ENCODE measurements around the gene COPS6. TPM values are rescaled to one million over a fixed set of nuclear protein-coding genes. Genes with fewer than 3 reads are reported as not detected.

COPS6 gene
- total RNA-seq, 2 donors from 2014 or later, result 46.7 to 64.2 TPM

GRCh38 chr7:100051611-100052010 lies 37.2 kb upstream of the COPS6 start:
- peaks cover 3% of the 10 kb centered on the region for H3K36me3 ChIP-seq
- TF ChIP-seq CTCF (IDR thresholded peaks at IDR 0.05), result no peak
- H3K4me1 ChIP-seq, result peaks cover 0 to 9% of the 10 kb centered on the region in 2 donors
- H3K9me3 ChIP-seq, result no peaks in the 10 kb centered on the region
- no peak for DNase-seq (ENCODE audit: low spot score)
- H3K4me3 ChIP-seq, result no peak overlapping the region
- no peaks in the 10 kb centered on the region for H3K27me3 ChIP-seq
- no peak overlapping the region for H3K27ac ChIP-seq

GRCh38 chr7:100053215-100053614 lies 35.6 kb upstream of the COPS6 start:
- Histone ChIP-seq H3K4me1 (peaks cover 0 to 9% of the 10 kb centered on the region in 2 donors), H3K27me3 (no peaks in the 10 kb centered on the region), H3K36me3 (peaks cover 19% of the 10 kb centered on the region), H3K27ac (no peak overlapping the region), H3K4me3 (no peak overlapping the region), H3K9me3 (no peaks in the 10 kb centered on the region)
- no peak for TF ChIP-seq CTCF (IDR thresholded peaks at IDR 0.05)
- no peak for DNase-seq (ENCODE audit: low spot score)

- no peak for TF ChIP-seq CTCF (IDR thresholded peaks at IDR 0.05)
- no peaks in the 10 kb centered on the region for H3K4me1 ChIP-seq
- no peaks in the 10 kb centered on the region for H3K9me3 ChIP-seq
- H3K4me3 ChIP-seq, result no peak overlapping the region
- H3K27ac ChIP-seq, result no peak overlapping the region
- H3K36me3 ChIP-seq, result peaks cover 52% of the 10 kb centered on the region
- H3K27me3 ChIP-seq, result no peaks in the 10 kb centered on the region
- DNase-seq (ENCODE audit: low spot score), result no peak
Observed at GRCh38 chr7:100057006-100057405, 31.8 kb upstream of the COPS6 start.

- no peaks in the 10 kb centered on the region for H3K4me1 ChIP-seq
- no peaks in the 10 kb centered on the region for H3K9me3 ChIP-seq
- H3K27me3 ChIP-seq, result no peaks in the 10 kb centered on the region
- H3K36me3 ChIP-seq, result peaks cover 72% of the 10 kb centered on the region
- no peak overlapping the region for H3K4me3 ChIP-seq
- DNase-seq (ENCODE audit: low spot score), result no peak
- no peak overlapping the region for H3K27ac ChIP-seq
- no peak for TF ChIP-seq CTCF (IDR thresholded peaks at IDR 0.05)
Observed at GRCh38 chr7:100059251-100059739, 29.5 kb upstream of the COPS6 start.

GRCh38 chr7:100061518-100062193 lies 27.1 kb upstream of the COPS6 start:
- Histone ChIP-seq H3K9me3 (no peaks in the 10 kb centered on the region), H3K27me3 (no peaks in the 10 kb centered on the region), H3K4me3 (no peak overlapping the region), H3K27ac (no peak overlapping the region), H3K4me1 (peaks cover 0 to 11% of the 10 kb centered on the region in 2 donors), H3K36me3 (peaks cover 69% of the 10 kb centered on the region)
- DNase-seq (ENCODE audit: low spot score), result no peak
- no peak for TF ChIP-seq CTCF (IDR thresholded peaks at IDR 0.05)

GRCh38 chr7:100063376-100063775 lies 25.4 kb upstream of the COPS6 start:
- H3K4me1 ChIP-seq, result peaks cover 0 to 11% of the 10 kb centered on the region in 2 donors
- no peak for TF ChIP-seq CTCF (IDR thresholded peaks at IDR 0.05)

More at GRCh38 chr7:100063376-100063775, 25.4 kb upstream of the COPS6 start:
- no peaks in the 10 kb centered on the region for H3K27me3 ChIP-seq
- no peak for DNase-seq (ENCODE audit: low spot score)
- no peak overlapping the region for H3K27ac ChIP-seq
- peaks cover 52% of the 10 kb centered on the region for H3K36me3 ChIP-seq
- no peak overlapping the region for H3K4me3 ChIP-seq
- no peaks in the 10 kb centered on the region for H3K9me3 ChIP-seq

Measured in right atrium auricular region (tissue), 2 donors.